Adipocyte (in vitro differentiated cells): ENCODE measurements around the gene HNRNPK.

Experiments
- DNase-seq: peaks from one replicate; pipeline ENCODE4 v3.0.0-alpha.2; 2015; ENCODE audit warnings: low read depth
- H3K27me3 ChIP-seq: replicated peaks from 2 replicates; pipeline ENCODE4 v1.7.0; 2013; ENCODE audit warnings: mild to moderate bottlenecking, low read length, moderate library complexity; ENCODE audit not compliant: control insufficient read depth, insufficient read depth
- H3K36me3 ChIP-seq: 2 replicates; pipeline ENCODE4 v1.7.0; 2013; ENCODE audit warnings: low read length, mild to moderate bottlenecking, moderate library complexity; ENCODE audit not compliant: control insufficient read depth, insufficient read depth, severe bottlenecking
- H3K4me1 ChIP-seq: 2 replicates; pipeline ENCODE4 v1.7.0; 2013; ENCODE audit warnings: mild to moderate bottlenecking, low read length, moderate library complexity; ENCODE audit not compliant: control insufficient read depth, insufficient read depth
- H3K4me3 ChIP-seq: 2 replicates; pipeline ENCODE4 v1.7.0; 2013; ENCODE audit warnings: mild to moderate bottlenecking, low read length, moderate library complexity
- H3K9ac ChIP-seq: 2 replicates; pipeline ENCODE4 v1.7.0; 2013; ENCODE audit warnings: mild to moderate bottlenecking, low read length, moderate library complexity
- H3K9me3 ChIP-seq: 2 replicates; pipeline ENCODE4 v1.7.0; 2013; ENCODE audit warnings: mild to moderate bottlenecking, low read length, moderate library complexity; ENCODE audit not compliant: control insufficient read depth

HNRNPK gene

DNA sequence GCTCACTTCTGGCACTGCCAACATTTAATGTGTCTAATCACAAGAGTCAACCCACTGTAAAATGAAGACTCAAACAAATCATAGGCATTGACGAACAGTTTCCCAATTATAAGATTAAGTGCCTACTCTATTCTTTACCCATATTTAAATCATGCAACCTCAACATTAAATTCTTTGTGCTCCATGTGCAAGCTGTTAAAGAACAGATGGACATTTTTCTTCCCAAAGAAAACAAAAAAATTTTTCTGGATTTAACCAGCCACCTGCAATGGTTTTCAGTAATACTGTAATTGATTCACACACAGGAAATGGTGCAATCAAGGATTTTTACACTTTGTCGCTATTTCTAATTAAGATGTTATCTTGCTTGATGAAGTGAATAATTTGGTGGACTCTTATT lies 3.6 kb downstream of the HNRNPK start:
- H3K27me3 ChIP-seq, result no peaks in the 10 kb centered on the region
- peak overlapping the region; percentile 100 for H3K9ac ChIP-seq
- peaks cover 67% of the 10 kb centered on the region for H3K36me3 ChIP-seq
- H3K4me3 ChIP-seq, result peak overlapping the region; percentile 93
- DNase-seq, result no peak
- H3K4me1 ChIP-seq, result peaks cover 37% of the 10 kb centered on the region
- no peaks in the 10 kb centered on the region for H3K9me3 ChIP-seq

DNA sequence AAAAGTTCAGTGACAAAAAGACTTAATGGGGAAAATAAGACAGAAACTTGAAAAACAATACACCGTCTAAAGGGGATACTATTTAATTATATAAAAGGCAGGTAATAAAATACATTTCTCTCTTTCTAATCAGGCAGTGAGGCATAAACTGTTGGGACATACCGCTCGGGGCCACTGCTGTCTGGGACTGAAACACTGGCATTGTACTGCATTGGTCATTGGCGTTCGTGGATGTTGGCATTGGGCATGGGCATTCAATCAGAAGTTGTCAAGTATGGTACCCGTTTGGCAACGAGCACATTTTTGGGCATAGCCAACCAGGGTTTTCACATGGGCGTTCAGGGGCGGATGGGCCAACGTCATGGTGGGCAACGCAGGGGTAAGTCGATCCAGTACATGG lies 4.7 kb downstream of the HNRNPK start:
- no peak for DNase-seq
- no peak overlapping the region for H3K4me3 ChIP-seq
- peaks cover 37% of the 10 kb centered on the region for H3K4me1 ChIP-seq
- H3K36me3 ChIP-seq, result peaks cover 78% of the 10 kb centered on the region
- H3K9me3 ChIP-seq, result no peaks in the 10 kb centered on the region
- H3K27me3 ChIP-seq, result no peaks in the 10 kb centered on the region
- no peak overlapping the region for H3K9ac ChIP-seq

DNA sequence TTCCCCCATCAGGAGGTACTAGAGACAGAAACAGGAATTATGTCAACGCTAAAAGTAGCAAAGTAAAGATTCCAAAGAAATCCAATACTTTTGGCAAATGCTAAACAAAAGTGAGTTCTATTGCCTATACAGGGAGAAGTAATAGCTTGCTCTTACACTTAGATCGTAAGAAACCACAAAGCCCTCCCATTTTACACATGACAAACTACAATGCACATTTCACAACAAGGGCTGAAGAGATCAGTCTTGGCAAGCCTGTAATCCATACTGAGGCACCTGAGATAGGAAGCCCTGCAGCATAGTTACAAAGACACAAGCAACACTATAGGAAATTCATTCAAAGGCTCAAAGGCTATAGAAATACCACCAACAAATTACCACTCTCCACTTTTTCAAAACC lies 7.7 kb downstream of the HNRNPK start:
- Histone ChIP-seq H3K4me3 (no peak overlapping the region), H3K9me3 (no peaks in the 10 kb centered on the region), H3K9ac (no peak overlapping the region), H3K4me1 (peaks cover 33% of the 10 kb centered on the region), H3K36me3 (peaks cover 99% of the 10 kb centered on the region), H3K27me3 (no peaks in the 10 kb centered on the region)
- DNase-seq, result no peak

DNA sequence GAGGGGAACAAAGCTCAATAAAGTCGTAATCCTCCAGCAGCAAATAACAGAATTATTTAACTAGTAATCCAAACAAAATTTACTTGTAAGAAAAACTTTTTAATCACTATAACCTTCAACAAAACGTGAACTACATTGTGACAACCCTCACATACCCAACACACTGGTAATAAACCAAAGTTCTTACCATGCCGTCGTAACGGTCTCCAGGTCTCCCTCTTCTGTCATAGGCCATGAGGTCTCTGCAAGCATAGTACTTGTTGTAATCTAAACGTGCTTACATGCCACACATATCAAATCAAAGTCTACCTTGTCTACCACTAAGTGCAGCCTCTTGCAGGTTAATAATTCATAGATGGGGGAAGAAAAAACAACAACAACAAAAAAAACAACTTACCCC lies 8.5 kb downstream of the HNRNPK start:
- Histone ChIP-seq H3K36me3 (peaks cover 99% of the 10 kb centered on the region), H3K4me1 (peaks cover 31% of the 10 kb centered on the region), H3K9ac (no peak overlapping the region), H3K4me3 (no peak overlapping the region), H3K9me3 (no peaks in the 10 kb centered on the region), H3K27me3 (no peaks in the 10 kb centered on the region)
- no peak for DNase-seq

DNA sequence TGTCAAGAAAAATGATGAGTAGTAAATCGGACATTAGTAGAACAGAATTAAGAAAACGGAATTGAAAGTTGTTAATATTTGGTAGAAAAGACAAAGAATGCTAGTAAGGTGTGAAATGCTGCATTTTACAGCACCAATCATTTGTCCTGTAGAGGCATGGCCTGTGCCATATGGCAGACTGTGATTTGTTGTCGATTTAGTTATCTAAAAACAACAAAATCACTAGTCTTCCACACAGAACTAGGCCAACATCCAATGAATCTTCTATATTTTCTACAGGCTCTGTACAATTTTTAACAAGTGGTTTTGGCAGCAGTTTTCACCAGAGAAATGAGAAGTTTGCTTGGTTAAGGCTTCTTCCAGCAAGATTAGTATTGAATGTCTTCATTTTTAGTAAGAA lies 10.4 kb downstream of the HNRNPK start:
- no peak overlapping the region for H3K4me3 ChIP-seq
- no peaks in the 10 kb centered on the region for H3K9me3 ChIP-seq
- peaks cover 33% of the 10 kb centered on the region for H3K4me1 ChIP-seq
- H3K27me3 ChIP-seq, result no peaks in the 10 kb centered on the region
- no peak for DNase-seq
- no peak overlapping the region for H3K9ac ChIP-seq
- peaks cover 84% of the 10 kb centered on the region for H3K36me3 ChIP-seq

DNA sequence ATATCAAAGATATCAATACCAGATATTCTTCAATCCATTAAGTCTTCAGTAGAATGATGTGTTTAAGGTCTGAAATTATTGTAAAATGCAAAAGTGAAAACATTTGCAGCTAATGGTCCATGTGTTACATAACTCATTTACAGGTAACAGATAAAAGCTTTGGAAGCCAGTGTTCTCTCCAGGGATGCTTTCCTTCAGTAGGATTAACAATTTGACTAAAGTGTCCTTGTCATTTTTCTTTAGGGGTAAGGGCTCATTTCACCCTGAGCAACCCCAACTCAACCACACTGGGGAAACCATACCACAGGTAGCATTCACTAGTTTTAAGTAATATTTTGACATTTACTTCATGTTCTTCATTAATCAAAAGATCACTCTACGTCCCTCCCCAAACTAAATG lies 12.9 kb downstream of the HNRNPK start:
- Histone ChIP-seq H3K4me3 (no peak overlapping the region), H3K36me3 (peaks cover 58% of the 10 kb centered on the region), H3K9me3 (no peaks in the 10 kb centered on the region), H3K4me1 (peaks cover 35% of the 10 kb centered on the region), H3K9ac (no peak overlapping the region), H3K27me3 (no peaks in the 10 kb centered on the region)
- no peak for DNase-seq

DNA sequence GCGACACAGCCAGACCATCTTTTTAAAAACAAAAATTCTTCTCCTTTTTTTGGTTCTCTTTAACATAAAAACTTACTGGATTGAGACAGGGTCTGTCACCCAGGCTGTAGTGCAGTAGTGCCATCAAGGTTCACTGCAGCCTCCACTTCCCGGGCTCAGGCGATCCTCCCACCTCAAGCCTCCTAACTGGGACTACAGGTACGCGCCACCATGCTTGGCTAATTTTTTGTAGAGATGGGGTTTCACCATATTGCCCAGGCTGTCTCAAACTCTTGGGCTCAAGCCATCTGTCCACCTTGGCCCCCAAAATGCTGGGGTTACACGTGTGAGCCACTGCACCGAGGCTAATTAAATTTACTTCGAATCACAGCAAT lies 13.8 kb downstream of the HNRNPK start:
- peaks cover 50% of the 10 kb centered on the region for H3K36me3 ChIP-seq
- no peak overlapping the region for H3K4me3 ChIP-seq
- H3K9ac ChIP-seq, result no peak overlapping the region
- H3K27me3 ChIP-seq, result no peaks in the 10 kb centered on the region
- DNase-seq, result no peak
- no peaks in the 10 kb centered on the region for H3K9me3 ChIP-seq
- peaks cover 38% of the 10 kb centered on the region for H3K4me1 ChIP-seq

DNA sequence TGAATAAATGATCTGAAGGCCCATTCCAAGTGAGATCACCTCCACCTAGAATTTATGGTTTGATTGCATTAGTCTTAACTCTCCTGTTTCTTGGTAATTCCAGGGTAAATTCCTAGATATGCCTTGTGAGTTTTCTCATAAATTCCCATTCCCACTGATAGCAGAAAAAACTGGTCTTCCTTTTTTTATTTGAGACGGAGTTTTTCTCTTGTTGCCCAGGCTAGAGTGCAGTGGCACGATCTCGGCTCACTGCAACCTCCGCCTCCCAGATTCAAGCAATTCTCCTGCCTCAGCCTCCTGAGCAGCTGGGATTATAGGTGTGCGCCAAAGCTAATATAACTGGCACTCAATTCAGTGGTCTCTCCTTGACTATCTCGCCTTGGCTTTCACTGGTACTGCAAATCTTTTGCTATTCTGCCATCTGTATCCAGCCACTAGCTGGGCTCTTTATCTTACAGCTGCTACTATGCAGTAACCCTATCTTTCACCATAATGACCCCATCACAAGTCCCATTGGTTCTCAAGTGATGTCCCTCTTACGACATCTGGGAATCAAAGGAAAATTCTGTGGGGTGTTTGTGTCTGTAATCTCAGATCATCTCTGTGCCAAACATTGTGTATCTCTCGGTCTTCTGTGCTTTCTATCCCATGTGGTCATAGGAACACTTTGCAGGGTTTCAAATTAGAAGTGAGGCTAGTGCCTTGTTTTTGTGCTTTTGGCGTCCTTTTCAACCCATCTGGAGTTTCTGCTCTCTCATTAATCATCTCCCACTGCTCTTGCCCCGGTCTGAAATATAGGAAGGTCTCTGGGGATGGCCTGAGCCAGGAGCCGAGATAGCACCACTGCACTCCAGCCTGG lies 14.4 kb downstream of the HNRNPK start:
- no peaks in the 10 kb centered on the region for H3K27me3 ChIP-seq
- no peak overlapping the region for H3K4me3 ChIP-seq
- no peak for DNase-seq
- peak overlapping the region; percentile 28 for H3K9ac ChIP-seq
- H3K9me3 ChIP-seq, result no peaks in the 10 kb centered on the region
- peaks cover 38% of the 10 kb centered on the region for H3K4me1 ChIP-seq
- H3K36me3 ChIP-seq, result peaks cover 44% of the 10 kb centered on the region

DNA sequence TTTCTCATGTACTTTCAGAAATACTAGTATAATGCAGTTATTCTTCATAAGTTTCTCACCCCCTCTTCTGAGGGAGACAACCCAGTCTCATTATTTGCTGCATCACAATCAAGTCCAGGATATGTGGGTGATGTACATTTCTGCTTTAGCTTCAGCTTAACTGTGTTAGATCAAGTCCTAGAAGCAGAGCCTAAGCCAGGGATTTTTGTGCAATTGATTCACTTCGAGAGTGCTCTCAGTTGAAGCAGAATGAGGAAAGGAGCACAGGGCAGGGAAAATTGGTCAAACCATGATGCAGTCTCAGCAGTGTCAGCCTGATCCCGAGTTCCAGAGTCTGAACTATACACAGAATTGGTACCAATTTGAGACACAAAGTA lies 15.1 kb downstream of the HNRNPK start:
- Histone ChIP-seq H3K4me1 (peaks cover 38% of the 10 kb centered on the region), H3K9ac (peak overlapping the region; percentile 28), H3K9me3 (no peaks in the 10 kb centered on the region), H3K36me3 (peaks cover 37% of the 10 kb centered on the region), H3K27me3 (no peaks in the 10 kb centered on the region), H3K4me3 (no peak overlapping the region)
- DNase-seq, result peak; percentile 41

DNA sequence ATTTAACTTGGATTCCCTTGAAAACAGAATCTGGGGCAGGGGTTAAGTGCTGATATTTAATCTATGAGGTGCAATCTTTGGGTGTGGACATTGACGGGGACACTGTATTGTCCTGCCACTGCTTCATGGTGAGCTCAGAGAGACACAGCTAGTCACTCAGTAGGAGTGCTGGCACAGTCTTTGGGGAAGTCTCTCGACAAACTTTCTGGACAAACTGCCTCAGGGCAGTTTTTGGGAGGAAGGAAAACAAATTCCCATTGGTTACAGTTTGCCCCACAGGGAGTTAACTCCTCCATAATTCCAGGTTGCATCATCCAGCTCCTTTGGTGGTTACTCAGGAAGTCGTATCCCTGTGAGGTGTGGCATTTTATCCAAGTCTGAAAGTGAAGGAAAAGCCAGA lies 17.9 kb downstream of the HNRNPK start:
- Histone ChIP-seq H3K9me3 (no peaks in the 10 kb centered on the region), H3K27me3 (no peaks in the 10 kb centered on the region), H3K4me1 (peaks cover 54% of the 10 kb centered on the region), H3K4me3 (no peak overlapping the region), H3K36me3 (peaks cover 11% of the 10 kb centered on the region), H3K9ac (no peak overlapping the region)
- DNase-seq, result peak; percentile 61

DNA sequence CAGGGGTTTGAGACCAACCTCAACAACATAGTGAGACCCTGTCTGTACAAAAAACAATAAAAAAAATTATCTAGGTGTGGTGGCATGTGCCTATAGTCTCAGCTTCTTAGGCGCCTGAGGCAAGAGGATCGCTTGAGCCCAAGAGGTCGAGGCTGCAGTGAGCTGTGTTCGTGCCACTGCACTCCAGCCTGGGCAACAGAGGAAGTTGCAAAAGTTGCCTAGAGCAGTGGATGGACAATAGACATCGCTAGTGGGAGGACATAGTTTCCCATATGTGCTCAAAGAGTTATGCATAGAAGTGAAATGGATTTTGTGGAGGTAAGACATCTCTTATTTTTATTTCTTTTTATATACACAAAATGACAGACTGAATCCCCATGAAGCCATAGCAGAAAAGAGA lies 19.0 kb downstream of the HNRNPK start:
- DNase-seq, result no peak

DNA sequence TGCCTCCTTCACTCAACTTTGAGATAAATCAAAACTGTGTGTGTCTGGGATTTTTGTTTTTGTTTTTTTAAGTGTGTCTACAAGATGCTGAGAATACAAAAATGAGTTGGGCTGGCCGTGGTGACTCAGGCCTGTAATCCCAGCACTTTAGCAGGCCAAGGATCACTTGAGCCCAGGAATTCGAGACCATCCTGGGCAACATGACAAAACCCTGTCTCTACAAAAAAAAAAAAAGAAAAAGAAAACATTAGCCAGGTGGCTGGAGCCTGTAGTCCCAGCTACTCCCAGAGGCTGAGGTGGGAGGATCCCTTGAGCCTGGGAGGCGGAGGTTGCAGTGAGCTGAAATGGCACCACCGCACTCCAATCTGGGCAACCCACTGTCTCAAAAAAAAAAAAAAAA lies 21.0 kb downstream of the HNRNPK start:
- no peak overlapping the region for H3K9ac ChIP-seq
- H3K4me1 ChIP-seq, result peaks cover 39% of the 10 kb centered on the region
- no peaks in the 10 kb centered on the region for H3K9me3 ChIP-seq
- no peaks in the 10 kb centered on the region for H3K27me3 ChIP-seq
- no peak overlapping the region for H3K4me3 ChIP-seq
- peak; percentile 89 for DNase-seq
- no peaks in the 10 kb centered on the region for H3K36me3 ChIP-seq

More for the DNA sequence above, 19.0 kb downstream of the HNRNPK start:
- peaks cover 47% of the 10 kb centered on the region for H3K4me1 ChIP-seq
- no peaks in the 10 kb centered on the region for H3K36me3 ChIP-seq
- H3K9me3 ChIP-seq, result no peaks in the 10 kb centered on the region
- H3K4me3 ChIP-seq, result no peak overlapping the region
- H3K9ac ChIP-seq, result no peak overlapping the region
- H3K27me3 ChIP-seq, result no peaks in the 10 kb centered on the region
